Forelimb muscle (tissue), 1 donor: ENCODE measurements around the gene ALK. TPM values are rescaled to one million over a fixed set of nuclear protein-coding genes. Genes with fewer than 3 reads are reported as not detected.

Experiments used
- DNase-seq: peaks from one replicate; pipeline ENCODE4 v3.0.0-alpha.2; 2013; ENCODE audit warnings: low read depth
- polyA plus RNA-seq: library from polyadenylated mRNA; unstranded; fragments of 120-200 nt; gene quantifications from one replicate; pipeline ENCODE4 v1.2.1, GENCODE V29; 2013; ENCODE audit not compliant: insufficient read length

Gene ALK
- polyA plus RNA-seq, 1 donor, result 0.03 TPM

DNA sequence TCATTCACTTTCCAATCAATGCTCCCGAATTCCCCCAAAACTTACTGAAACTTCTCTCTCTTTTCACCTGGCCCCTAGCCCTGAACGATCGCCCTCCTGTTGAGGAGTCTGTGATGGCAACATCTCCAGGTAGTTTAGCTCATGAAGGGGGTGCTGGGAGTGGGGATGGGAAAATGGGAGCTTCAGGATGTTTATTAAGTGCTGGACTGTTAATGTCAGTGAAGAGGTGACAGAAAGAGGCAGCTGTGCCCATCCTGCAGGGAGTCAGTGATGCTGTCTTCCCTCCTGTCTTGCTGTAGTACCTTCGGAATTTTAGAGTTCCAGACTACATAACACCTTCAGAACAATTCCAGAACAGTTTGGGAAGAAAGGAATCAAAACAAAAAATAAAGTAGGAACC, 308.8 kb downstream of the ALK start:
- no peak for DNase-seq

DNA sequence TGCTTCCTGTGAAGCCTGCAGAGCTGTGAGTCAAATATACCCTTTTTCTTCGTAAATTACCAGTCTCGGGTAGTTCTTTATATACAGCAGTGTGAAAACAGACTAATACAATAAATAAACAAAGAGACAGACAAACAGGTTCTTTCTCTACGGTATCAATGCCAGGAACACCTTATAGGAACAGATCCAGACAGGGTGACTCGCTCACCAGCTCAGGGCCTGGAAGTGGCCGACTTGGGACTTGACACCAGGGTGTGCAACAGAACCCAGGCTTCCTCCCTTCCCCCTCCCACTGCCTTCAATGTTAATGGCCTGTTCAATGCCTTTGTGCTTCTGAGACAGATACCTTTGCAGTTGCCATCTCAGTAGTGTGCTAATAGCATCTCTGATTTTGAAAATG, 309.5 kb downstream of the ALK start:
- DNase-seq, result no peak

DNA sequence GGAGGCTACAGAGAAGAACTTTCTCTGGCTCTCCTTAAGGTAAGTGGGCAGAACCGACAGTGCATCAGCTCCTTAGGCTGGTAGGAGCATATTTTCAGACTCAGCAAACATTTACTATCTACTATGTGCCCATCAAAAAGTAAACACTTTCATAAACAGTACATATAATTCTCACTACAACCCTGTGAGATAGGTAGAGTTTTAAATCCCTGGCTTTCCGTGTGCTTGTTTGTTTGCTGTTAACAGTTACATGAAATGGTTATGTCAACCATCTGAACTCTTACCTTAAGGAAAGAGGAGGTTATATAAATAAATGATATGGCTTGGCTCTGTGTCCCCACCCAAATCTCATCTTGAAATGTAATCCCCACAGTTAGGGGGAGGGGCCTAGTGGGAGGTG, 310.1 kb downstream of the ALK start:
- DNase-seq, result no peak

- no peak for DNase-seq
These were observed 310.8 kb downstream of the ALK start for GRCh38 chr2:29610569-29610968.

- no peak for DNase-seq
These were observed 314.4 kb downstream of the ALK start for GRCh38 chr2:29607038-29607420.

- DNase-seq, result no peak
These were observed 315.0 kb downstream of the ALK start for GRCh38 chr2:29606104-29607037.

GRCh38 chr2:29603341-29603740, 318.0 kb downstream of the ALK start:
- no peak for DNase-seq

GRCh38 chr2:29601872-29602271, 319.5 kb downstream of the ALK start:
- no peak for DNase-seq

GRCh38 chr2:29601321-29601720, 320.1 kb downstream of the ALK start:
- DNase-seq, result no peak

DNA sequence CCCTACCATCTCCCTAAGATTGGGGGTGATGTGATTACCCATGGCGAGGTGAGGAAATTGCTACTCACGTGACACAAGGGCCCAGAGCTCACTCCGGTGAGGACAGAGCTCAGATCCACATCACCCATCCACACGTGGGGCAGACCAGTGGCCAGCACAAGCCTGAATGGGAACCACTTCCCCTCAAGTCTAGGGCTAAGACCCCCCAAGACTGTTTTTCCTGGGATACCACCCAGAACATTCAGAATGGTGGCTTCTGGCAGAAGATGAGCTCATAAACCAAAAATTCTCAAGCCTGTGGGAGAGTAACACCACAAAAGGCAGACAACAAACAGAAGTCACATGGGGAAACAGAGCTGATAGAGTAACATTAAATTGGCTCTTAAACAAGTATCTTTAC, 321.4 kb downstream of the ALK start:
- DNase-seq, result no peak

DNA sequence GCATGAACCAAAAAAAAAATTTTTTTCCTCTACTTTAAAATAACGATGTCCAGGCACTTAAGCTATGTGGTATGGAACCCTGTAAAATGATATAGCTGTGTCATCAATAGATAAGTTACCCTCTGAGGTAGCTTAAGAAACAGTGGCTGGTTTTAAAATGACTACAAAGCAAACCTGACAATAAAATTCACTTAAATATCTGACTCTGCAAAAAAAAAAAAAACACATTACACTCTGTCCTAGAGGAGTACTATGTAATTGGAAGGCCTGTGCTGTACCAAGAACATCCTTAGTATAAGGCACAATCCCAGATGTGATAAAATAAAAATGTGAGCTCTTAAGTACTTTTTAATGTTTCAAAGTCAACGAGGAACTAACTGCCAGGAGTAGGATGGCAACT, 322.4 kb downstream of the ALK start:
- DNase-seq, result no peak

- DNase-seq, result no peak
These were observed 324.4 kb downstream of the ALK start for GRCh38 chr2:29597035-29597434.

DNA sequence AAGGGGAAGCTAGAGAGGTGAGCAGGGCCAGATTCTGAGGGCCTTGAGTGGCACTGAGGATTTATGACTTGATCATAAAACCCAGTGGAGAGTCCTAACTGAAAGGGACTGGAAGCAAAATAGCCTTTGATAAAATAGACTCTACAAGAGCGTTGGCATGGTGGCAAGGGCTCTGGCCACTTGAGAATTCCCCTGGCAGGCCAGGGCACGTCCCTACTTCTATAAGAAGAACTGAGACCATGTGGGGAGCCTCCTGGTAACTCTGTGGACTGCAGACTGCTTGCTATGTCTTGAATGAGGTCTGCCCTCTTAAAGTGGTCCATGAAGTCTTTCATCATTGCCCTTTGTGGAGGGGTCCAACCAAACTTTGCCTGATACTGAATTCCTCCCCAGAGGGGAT, 324.8 kb downstream of the ALK start:
- DNase-seq, result no peak

- DNase-seq, result no peak
These were observed 329.8 kb downstream of the ALK start for GRCh38 chr2:29591600-29591999.

GRCh38 chr2:29590211-29590610, 331.2 kb downstream of the ALK start:
- DNase-seq, result no peak

- DNase-seq, result no peak
These were observed 331.8 kb downstream of the ALK start for GRCh38 chr2:29589440-29590103.

DNA sequence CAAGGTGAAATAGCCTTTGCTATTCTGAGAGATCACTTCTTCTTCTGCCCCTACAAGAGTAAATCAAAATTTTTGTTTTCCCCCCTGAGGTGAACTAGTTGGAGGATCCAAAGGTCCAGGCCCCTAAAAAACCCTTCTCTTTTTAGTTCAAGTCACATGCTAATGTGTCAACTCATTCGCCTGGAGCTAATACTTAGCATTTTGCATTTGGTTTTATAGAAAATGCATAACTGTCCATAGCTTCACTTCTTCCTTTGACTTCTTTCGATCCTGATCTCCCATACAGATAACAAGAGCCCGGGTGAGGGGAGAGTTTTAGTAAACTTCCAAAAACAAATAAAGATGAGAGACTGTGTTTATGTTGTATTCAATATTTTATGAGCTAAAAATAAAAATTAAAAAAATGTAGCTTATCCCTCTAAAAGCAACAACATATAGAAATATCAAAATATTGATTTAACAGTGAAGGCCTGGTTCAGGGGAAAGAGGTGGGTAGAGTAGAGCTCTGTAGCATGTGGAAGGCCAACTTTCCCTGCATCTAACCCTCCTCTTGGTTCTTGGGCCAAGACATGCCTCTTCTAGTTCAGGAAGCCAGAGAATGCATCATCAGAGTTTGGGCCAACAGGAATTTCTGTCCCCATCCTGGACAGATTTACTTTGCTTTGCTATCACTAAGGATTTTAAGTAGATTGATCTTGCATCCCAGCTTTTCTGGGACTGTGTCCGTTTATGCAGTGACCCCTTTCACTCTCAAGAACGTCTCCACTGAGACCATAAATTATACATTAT, 333.8 kb downstream of the ALK start:
- DNase-seq, result no peak

- DNase-seq, result no peak
These were observed 334.5 kb downstream of the ALK start for GRCh38 chr2:29586919-29587318.

GRCh38 chr2:29583548-29584156, 337.7 kb downstream of the ALK start:
- DNase-seq, result no peak

GRCh38 chr2:29583104-29583503, 338.3 kb downstream of the ALK start:
- DNase-seq, result no peak

GRCh38 chr2:29582062-29582461, 339.3 kb downstream of the ALK start:
- no peak for DNase-seq

DNA sequence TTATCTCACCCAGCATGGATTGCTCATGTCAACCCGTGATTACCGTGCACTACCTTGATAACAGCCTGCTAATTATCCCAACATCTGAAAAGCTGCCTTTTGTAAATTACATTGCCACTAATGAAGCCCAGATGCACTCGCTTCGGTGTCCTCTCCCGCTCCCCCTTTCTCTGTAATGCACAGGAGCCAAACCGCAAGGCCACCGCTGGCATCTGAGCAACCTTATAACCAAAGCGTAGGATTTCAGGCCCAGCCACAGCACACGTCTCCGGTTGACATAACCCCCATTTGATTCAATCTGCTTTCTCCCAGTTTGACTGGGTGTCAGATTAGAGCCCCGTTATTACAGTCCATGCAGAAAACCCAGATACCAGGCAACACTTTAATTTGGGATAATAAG, 341.2 kb downstream of the ALK start:
- no peak for DNase-seq
